Activated T-helper 17 cell treated with anti-CD3 and anti-CD28 coated beads, Interleukin-2, amount 50 U/mL, for 72 hours (primary cell): ENCODE data around the gene SH3RF3. TPM values are rescaled to one million over a fixed set of nuclear protein-coding genes. Genes with fewer than 3 reads are reported as not detected.

ENCODE experiments used
- ATAC-seq: fragments of 150-1000 bp; cut with Tn5 transposase; replicated peaks from 2 replicates; pipeline ENCODE4 v1.10.0; 2021; ENCODE audit warnings: mild to moderate bottlenecking, moderate library complexity
- H3K27ac Mint-ChIP-seq: one replicate; pipeline ENCODE4 v1.8.0; 2022; ENCODE audit warnings: mixed read lengths
- H3K27me3 Mint-ChIP-seq: one replicate; pipeline ENCODE4 v1.8.0; 2022; ENCODE audit warnings: mixed read lengths
- H3K36me3 Mint-ChIP-seq: one replicate; pipeline ENCODE4 v1.8.0; 2022; ENCODE audit warnings: low read depth, mild to moderate bottlenecking, mixed read lengths
- H3K4me1 Mint-ChIP-seq: one replicate; pipeline ENCODE4 v1.8.0; 2022; ENCODE audit warnings: mixed read lengths
- H3K4me3 Mint-ChIP-seq: one replicate; pipeline ENCODE4 v1.8.0; 2022; ENCODE audit warnings: mild to moderate bottlenecking, mixed read lengths
- H3K9me3 Mint-ChIP-seq: one replicate; pipeline ENCODE4 v1.8.0; 2022; ENCODE audit warnings: mixed read lengths
- total RNA-seq, 2 donors: library from RNA; stranded (reverse); gene quantifications; one replicate each; pipeline ENCODE4 v1.2.3, GENCODE V29; 2022

The SH3RF3 gene
- total RNA-seq, 2 donors from 2014 or later = 0.05 TPM; not detected in 1

- Mint-ChIP-seq H3K27me3 (peaks cover 3% of the 10 kb centered on the region), H3K4me1 (no peaks in the 10 kb centered on the region), H3K36me3 (no peaks in the 10 kb centered on the region), H3K4me3 (no peak overlapping the region), H3K27ac (no peak overlapping the region), H3K9me3 (no peaks in the 10 kb centered on the region)
- ATAC-seq = no peak
Observed at GRCh38 chr2:109471658-109472057, 342.7 kb downstream of the SH3RF3 start.

GRCh38 chr2:109472331-109472959 is 343.4 kb downstream of the SH3RF3 start:
- H3K27me3 Mint-ChIP-seq = peaks cover 3% of the 10 kb centered on the region
- H3K4me3 Mint-ChIP-seq = no peak overlapping the region
- no peaks in the 10 kb centered on the region for H3K36me3 Mint-ChIP-seq
- H3K27ac Mint-ChIP-seq = no peak overlapping the region
- H3K9me3 Mint-ChIP-seq = no peaks in the 10 kb centered on the region
- H3K4me1 Mint-ChIP-seq = no peaks in the 10 kb centered on the region
- no peak for ATAC-seq

- Mint-ChIP-seq H3K27ac (no peak overlapping the region), H3K36me3 (no peaks in the 10 kb centered on the region), H3K4me1 (no peaks in the 10 kb centered on the region), H3K27me3 (peaks cover 3% of the 10 kb centered on the region), H3K9me3 (no peaks in the 10 kb centered on the region), H3K4me3 (no peak overlapping the region)
- ATAC-seq = no peak
Observed at GRCh38 chr2:109472974-109473373, 344.0 kb downstream of the SH3RF3 start.

GRCh38 chr2:109473616-109474318 is 344.8 kb downstream of the SH3RF3 start:
- Mint-ChIP-seq H3K4me3 (no peak overlapping the region), H3K27me3 (peaks cover 3% of the 10 kb centered on the region), H3K9me3 (no peaks in the 10 kb centered on the region), H3K4me1 (no peaks in the 10 kb centered on the region), H3K36me3 (no peaks in the 10 kb centered on the region), H3K27ac (no peak overlapping the region)
- no peak for ATAC-seq

- Mint-ChIP-seq H3K9me3 (no peaks in the 10 kb centered on the region), H3K27ac (no peak overlapping the region), H3K36me3 (no peaks in the 10 kb centered on the region), H3K4me3 (no peak overlapping the region), H3K27me3 (peaks cover 3% of the 10 kb centered on the region), H3K4me1 (no peaks in the 10 kb centered on the region)
- ATAC-seq = no peak
Observed at GRCh38 chr2:109474319-109474825, 345.4 kb downstream of the SH3RF3 start.

- ATAC-seq = peak; percentile 77
- Mint-ChIP-seq H3K27ac (no peak overlapping the region), H3K4me3 (no peak overlapping the region), H3K9me3 (no peaks in the 10 kb centered on the region), H3K36me3 (no peaks in the 10 kb centered on the region), H3K27me3 (no peaks in the 10 kb centered on the region), H3K4me1 (no peaks in the 10 kb centered on the region)
Observed at GRCh38 chr2:109475531-109476210, 346.7 kb downstream of the SH3RF3 start.

GRCh38 chr2:109476641-109477441 is 347.8 kb downstream of the SH3RF3 start:
- H3K36me3 Mint-ChIP-seq = no peaks in the 10 kb centered on the region
- H3K27me3 Mint-ChIP-seq = no peaks in the 10 kb centered on the region
- no peak for ATAC-seq
- H3K4me1 Mint-ChIP-seq = no peaks in the 10 kb centered on the region
- no peaks in the 10 kb centered on the region for H3K9me3 Mint-ChIP-seq
- no peak overlapping the region for H3K4me3 Mint-ChIP-seq
- no peak overlapping the region for H3K27ac Mint-ChIP-seq

- Mint-ChIP-seq H3K27ac (no peak overlapping the region), H3K4me3 (no peak overlapping the region), H3K36me3 (no peaks in the 10 kb centered on the region), H3K4me1 (no peaks in the 10 kb centered on the region), H3K9me3 (no peaks in the 10 kb centered on the region), H3K27me3 (peaks cover 4% of the 10 kb centered on the region)
- ATAC-seq = no peak
Observed at GRCh38 chr2:109478906-109479493, 350.0 kb downstream of the SH3RF3 start.

GRCh38 chr2:109479804-109480203 is 350.8 kb downstream of the SH3RF3 start:
- Mint-ChIP-seq H3K9me3 (no peaks in the 10 kb centered on the region), H3K36me3 (no peaks in the 10 kb centered on the region), H3K4me1 (no peaks in the 10 kb centered on the region)

GRCh38 chr2:109480486-109481195 is 351.6 kb downstream of the SH3RF3 start:
- H3K27ac Mint-ChIP-seq = no peak overlapping the region
- H3K36me3 Mint-ChIP-seq = no peaks in the 10 kb centered on the region
- H3K9me3 Mint-ChIP-seq = no peaks in the 10 kb centered on the region
- no peak overlapping the region for H3K4me3 Mint-ChIP-seq
- no peaks in the 10 kb centered on the region for H3K4me1 Mint-ChIP-seq
- no peak for ATAC-seq
- peaks cover 4% of the 10 kb centered on the region for H3K27me3 Mint-ChIP-seq

More at GRCh38 chr2:109479804-109480203, 350.8 kb downstream of the SH3RF3 start:
- Mint-ChIP-seq H3K4me3 (no peak overlapping the region), H3K27me3 (peaks cover 4% of the 10 kb centered on the region), H3K27ac (no peak overlapping the region)
- ATAC-seq = no peak

- Mint-ChIP-seq H3K9me3 (no peaks in the 10 kb centered on the region), H3K36me3 (no peaks in the 10 kb centered on the region), H3K4me1 (no peaks in the 10 kb centered on the region), H3K4me3 (no peak overlapping the region), H3K27ac (no peak overlapping the region), H3K27me3 (peaks cover 8% of the 10 kb centered on the region)
- no peak for ATAC-seq
Observed at GRCh38 chr2:109481196-109481555, 352.2 kb downstream of the SH3RF3 start.

- H3K27ac Mint-ChIP-seq = no peak overlapping the region
- no peaks in the 10 kb centered on the region for H3K4me1 Mint-ChIP-seq
- no peak for ATAC-seq
- no peaks in the 10 kb centered on the region for H3K9me3 Mint-ChIP-seq
- no peaks in the 10 kb centered on the region for H3K36me3 Mint-ChIP-seq
- no peak overlapping the region for H3K4me3 Mint-ChIP-seq
- peaks cover 9% of the 10 kb centered on the region for H3K27me3 Mint-ChIP-seq
Observed at GRCh38 chr2:109481599-109481998, 352.6 kb downstream of the SH3RF3 start.

GRCh38 chr2:109482361-109482861 is 353.4 kb downstream of the SH3RF3 start:
- no peaks in the 10 kb centered on the region for H3K36me3 Mint-ChIP-seq
- H3K4me1 Mint-ChIP-seq = no peaks in the 10 kb centered on the region
- no peak for ATAC-seq
- peaks cover 9% of the 10 kb centered on the region for H3K27me3 Mint-ChIP-seq
- no peaks in the 10 kb centered on the region for H3K9me3 Mint-ChIP-seq
- H3K27ac Mint-ChIP-seq = no peak overlapping the region
- no peak overlapping the region for H3K4me3 Mint-ChIP-seq
